ENCODE measurements around the gene TRPC1.

Gene TRPC1

GRCh38 chr3:142844339-142844977 is 120.6 kb downstream of the TRPC1 start:
- DNase-seq (ENCODE audit: low read depth) = no peak

- DNase-seq (ENCODE audit: low read depth) = no peak
Measured at GRCh38 chr3:142846779-142847577, 123.1 kb downstream of the TRPC1 start.

- no peak for DNase-seq (ENCODE audit: low read depth)
Measured at GRCh38 chr3:142849148-142849547, 125.3 kb downstream of the TRPC1 start.

GRCh38 chr3:142850395-142851023 is 126.7 kb downstream of the TRPC1 start:
- DNase-seq (ENCODE audit: low read depth) = no peak

GRCh38 chr3:142852009-142852408 is 128.2 kb downstream of the TRPC1 start:
- DNase-seq (ENCODE audit: low read depth) = no peak

GRCh38 chr3:142853270-142854168 is 129.7 kb downstream of the TRPC1 start:
- DNase-seq (ENCODE audit: low read depth) = no peak

- DNase-seq (ENCODE audit: low read depth) = no peak
Measured at GRCh38 chr3:142857056-142857455, 133.2 kb downstream of the TRPC1 start.
